Endometrial microvascular endothelial cells (primary cell): ENCODE measurements around the gene CSTB. TPM values are rescaled to one million over a fixed set of nuclear protein-coding genes. Genes with fewer than 3 reads are reported as not detected.
"Not testable (repeated sequence)": the region's sequence is repeated elsewhere in the genome, so short reads cannot be mapped to it uniquely, and the experiment has no call there.

Experiments
- in situ Hi-C: cut with HindIII; loops from 2 replicates; pipeline ENCODE4 v1.10.0; 2017; ENCODE audit warnings: low sequenced_read_pairs, low pct_unique_long_range_greater_than_20kb; ENCODE audit errors: inconsistent ontology term
- total RNA-seq: library from RNA; depleted of rRNA; stranded (reverse); fragments of >200 nt; gene quantifications from one replicate; pipeline ENCODE4 v1.2.3, GENCODE V29; 2015; ENCODE audit errors: inconsistent ontology term

The CSTB gene
- total RNA-seq, result 19.1 TPM

DNA sequence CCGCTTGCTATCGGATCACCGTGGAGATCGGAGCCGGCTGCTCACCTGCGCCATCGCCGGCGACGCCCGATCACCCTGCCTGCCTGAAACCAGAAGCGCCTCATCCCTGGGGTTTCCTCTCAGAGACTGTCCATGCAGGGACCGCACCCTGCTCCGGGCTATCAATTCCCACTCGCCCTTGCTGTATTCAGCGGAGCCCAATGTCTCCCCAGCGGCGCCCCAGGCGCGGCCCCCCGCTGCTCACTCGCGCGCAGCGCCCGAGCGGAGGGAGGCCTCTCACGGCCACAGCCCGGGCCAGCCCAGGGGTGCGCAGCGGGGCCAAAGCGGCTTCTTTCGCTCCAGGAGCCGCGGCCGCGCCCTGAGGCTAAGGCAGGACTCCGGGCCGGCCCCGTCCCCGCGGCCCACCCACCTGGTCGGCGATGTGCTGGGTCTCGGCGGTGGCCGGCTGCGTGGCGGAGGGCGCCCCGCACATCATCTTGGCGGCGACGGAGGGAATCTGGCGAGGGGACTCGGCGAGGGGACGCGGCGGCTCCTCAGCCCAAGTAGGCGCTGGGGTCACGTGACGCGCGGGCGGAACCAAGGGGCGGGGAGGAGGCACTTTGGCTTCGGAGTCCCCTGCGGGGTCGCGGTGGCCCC lies at the start of gene CSTB:
CSTB (minus strand) TSS at position 514 of the 636 bp plus-strand sequence; CDS start at position 475, 39 bp downstream.
- in situ Hi-C loops, result no loop called here

GRCh38 chr21:43825242-43825935 lies 49.3 kb upstream of the CSTB start:
- in situ Hi-C loops, result no loop called here

DNA sequence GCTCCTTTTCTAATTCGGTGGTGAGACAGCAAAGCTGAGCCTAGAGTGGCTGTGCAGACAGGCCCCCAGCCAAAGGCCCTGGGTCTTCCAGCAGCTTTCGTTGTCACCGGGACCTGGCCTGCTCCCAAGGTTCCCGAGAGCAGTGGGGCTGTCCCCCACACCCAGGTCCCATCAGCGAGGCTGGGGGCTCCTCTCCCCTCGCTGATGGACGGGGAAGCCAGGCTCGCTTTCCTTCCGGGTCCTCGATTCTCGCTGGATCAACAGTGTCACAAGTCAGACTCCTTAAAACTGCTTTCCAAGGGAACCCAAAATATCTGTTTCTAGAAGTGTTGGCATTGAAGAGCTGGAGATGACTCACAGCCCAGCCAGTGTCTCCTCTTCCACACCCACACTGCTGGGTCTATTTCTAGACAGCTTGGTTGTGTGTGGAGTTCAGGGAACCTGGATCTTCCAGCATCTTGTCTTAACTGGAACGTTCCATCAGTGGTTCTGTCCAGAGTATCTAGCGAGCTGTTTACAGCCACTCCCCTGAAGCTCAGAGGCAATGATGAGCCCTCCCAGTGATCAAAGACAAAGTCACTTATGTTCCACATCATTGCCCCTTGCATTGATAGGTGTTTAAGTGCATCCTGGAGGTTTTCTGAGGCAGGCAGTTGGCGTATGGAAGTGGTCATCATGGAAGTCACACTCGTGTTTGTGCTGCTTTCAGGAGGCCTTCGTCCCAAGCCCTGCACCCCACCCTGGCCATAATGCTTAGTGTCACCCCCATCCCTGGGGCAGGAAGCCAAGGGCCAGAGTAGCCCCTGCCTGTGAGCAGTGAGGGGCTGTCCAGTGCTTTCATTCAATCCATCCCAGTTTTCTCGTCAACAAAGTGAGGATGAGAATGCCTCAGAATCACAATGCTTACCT lies 48.5 kb upstream of the CSTB start:
- in situ Hi-C loops, result no loop called here

DNA sequence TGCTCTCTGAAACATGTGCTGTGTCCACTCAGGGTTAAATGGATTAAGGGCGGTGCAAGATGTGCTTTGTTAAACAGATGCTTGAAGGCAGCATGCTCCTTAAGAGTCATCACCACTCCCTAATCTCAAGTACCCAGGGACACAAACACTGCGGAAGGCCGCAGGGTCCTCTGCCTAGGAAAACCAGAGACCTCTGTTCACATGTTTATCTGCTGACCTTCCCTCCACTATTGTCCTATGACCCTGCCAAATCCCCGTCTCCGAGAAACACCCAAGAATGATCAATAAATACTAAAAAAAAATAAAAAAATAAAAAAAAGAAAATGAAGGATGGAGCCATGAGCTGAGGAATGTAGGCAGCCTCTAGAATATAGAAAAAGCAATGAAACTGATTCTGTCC lies 46.6 kb upstream of the CSTB start:
- in situ Hi-C loops, result not testable (repeated sequence)

DNA sequence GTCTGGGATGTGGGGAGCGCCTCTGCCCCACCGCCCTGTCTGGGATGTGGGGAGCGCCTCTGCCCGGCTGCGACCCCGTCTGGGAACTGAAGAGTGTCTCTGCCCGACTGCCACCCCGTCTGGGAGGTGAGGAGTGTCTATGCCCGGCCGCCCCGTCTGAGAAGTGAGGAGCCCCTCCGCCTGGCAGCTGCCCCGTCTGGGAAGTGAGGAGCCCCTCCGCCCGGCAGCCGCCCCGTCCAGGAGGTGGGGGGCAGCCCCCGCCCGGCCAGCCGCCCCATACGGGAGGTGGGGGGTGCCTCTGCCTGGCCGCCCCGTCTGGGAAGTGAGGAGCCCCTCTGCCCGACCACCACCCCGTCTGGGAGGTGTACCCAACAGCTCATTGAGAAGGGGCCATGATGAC lies 46.1 kb upstream of the CSTB start:
- in situ Hi-C loops, result not testable (repeated sequence)

DNA sequence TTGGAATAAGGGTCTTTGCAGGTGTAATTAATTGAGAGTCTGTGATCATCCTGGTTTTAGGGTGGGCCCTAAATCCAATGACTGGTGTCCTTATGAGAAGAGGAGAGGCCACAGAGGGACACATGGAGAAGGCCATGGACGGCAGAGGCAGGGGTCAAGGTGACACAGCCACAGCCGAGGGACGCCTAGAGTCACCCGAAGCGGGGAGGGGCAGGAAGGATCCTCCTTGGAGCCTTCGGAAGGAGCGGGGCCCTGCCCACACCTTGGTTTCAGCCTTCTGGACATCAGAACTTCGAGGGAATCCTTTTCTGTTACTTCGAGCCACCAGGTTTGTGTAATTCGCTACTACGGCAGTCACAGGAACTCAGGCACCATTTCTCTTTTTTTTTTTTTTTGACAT lies 44.4 kb upstream of the CSTB start:
- in situ Hi-C loops, result no loop called here

DNA sequence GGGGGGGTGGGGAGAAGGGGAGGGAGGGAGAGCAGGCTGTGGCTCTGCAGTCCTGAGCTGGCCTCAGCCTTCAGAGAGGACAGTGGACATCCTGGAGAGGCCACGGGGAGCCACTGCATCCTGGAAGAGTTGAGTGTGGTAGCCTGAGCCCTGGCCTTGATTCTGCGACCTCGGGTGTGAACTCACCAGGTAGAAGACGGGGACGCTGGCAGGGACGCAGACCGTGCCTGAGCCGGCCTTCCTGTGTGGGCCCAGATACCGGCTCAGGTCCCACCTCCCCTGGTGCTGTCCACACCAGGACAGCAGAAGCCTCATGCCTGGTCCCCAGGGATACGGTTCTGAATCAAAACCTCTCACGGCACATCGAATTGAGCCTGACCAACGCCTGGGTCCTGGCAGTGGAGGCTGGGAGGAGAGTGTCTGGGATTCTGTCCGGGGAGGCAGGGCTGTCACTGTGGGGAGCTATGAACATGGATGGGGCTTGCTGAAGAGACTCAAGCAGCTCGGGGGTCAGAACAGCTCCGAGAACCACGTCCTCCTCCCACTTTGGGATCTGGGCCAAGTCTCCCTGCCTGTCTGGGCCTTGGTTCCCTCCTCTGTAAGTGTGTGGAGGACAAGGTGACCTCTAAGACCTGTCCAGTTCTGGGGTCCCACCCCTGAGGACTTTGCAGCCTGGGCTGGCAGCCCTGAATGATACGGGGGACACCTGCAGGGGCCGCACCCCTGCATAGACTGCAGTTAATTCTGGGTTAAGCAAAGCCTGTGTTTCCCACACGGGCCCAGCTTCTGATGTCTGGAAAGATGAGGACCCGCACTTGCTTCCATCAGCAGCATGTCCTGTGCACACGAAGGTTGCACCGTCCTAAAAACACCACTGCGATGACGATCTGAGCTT lies 43.6 kb upstream of the CSTB start:
- in situ Hi-C loops, result no loop called here

GRCh38 chr21:43818685-43819084 lies 42.6 kb upstream of the CSTB start:
- in situ Hi-C loops, result no loop called here

DNA sequence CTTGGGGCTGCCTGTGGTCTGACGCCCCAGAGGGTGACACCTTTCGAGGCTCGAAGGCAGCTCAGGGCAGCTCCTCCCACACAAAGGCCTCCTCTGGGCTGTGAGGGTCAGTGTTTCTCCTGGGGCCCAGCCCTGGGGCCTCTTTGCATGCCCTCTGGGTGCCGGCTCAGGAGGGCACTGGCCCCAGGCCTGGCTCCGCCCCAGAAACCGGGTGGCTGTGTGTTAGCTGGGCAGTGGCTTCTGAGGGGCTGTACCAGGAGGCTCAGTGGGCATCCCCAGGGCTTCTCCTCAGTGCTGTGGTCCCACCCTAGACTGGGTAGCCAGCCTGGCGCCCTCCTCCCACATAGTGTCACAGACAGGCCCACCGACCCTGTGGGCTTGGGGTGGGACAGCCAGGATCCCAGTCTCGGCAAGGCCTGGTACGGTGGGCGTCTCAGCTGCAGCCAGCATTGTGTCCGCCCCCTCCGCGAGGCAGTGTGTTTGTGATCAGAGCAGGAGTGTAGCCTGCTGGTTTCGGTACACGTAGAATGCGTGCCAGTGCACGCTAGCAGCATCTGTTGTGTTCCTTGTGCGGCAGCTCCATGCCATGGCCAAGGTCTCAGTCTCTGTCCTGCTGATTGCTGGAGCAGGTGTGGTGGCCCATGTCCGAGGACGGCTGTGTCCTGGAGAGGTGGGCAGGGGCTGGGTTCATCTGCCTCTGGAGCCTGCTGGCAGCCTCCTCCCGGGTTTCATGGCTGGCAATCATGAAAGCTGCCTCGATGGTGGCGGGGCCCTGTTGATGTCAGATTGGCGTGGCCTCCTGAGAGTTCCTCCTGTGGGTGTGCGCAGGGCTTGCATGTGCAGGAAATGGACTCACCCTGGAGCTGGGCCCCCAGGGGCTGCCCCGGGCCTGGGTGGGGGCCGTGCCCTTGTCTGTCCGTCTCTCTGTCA lies 41.3 kb upstream of the CSTB start:
- in situ Hi-C loops, result no loop called here

DNA sequence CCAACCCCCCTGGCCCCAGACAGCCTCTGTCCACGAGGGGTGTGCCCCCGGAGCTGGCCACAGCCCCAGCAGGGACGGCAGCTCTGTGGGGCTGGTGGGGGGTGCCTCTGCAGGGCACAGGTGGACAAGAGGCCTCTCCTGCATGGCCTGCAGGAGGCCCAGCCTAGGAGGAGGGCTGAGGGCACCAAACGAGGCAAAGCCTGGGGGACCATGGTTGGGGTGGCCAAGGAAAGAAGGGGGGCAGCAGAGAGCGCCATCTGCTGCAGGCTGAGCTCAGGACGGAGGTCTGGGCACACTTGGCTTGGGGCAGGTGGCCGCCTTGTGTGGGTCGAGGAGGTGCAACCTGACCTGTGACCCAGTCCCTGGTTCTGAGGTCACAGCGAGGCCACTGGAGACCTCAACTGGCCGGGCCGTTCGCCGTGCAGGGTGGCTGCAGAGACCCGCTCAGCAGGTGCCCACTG lies 40.5 kb upstream of the CSTB start:
- in situ Hi-C loops, result no loop called here

DNA sequence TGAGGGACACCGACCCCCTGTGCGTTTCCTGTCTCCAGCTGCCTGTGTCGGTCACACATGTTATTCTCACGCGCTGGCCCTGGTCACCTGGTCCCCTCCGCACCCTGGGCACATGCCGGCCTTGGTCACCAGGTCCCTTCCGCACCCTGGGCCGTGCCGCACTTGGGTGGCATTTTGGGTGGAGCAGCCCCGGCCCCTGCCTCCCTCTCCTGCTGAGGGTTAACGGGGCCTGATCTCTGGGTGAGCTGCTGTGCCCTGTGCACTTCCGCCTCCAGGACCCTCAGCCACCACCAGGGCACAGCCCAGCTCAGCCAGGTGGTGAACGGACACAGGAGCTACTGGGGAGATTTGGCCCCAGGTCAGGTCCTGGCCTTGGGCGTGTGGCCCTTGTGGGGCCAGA lies 39.9 kb upstream of the CSTB start:
- in situ Hi-C loops, result no loop called here

- in situ Hi-C loops, result no loop called here
Measured at GRCh38 chr21:43815107-43815613, 39.1 kb upstream of the CSTB start.

GRCh38 chr21:43814215-43815106 lies 38.4 kb upstream of the CSTB start:
- in situ Hi-C loops, result no loop called here

GRCh38 chr21:43813656-43813980 lies 37.5 kb upstream of the CSTB start:
- in situ Hi-C loops, result no loop called here

GRCh38 chr21:43812957-43813655 lies 37.0 kb upstream of the CSTB start:
- in situ Hi-C loops, result no loop called here

DNA sequence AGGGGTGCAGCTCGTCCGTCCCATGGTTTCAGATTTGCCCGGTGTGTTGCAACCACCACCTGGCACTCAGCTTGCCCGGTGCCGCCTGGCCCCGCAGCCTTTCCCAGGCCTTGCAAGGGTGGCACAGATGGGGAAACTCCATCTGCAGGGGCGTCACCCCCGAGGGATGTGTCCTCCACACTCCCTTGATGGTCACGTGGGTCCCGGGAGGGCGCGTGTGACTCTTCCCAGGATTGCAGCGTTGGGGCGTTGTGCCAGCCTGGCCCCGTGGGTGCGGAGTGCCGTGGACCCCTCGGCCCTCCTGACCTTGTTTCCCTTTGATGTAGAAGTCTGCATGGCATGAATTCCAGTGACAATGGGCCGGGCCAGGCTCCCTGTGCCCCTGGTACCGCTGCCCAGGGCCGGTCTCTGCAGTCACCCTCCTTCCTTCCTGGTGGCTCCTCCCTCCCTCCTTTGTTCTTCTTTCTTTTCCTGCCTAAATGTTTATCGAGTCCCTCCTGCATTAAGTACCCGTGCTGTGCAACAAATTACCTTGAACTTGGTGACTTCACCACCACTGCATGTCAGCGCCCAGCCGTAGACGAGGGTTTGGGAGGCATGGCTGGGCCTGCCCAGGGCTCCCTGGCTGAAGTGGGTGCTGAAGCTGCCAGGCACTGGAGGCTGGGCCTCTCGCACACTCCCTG lies 36.2 kb upstream of the CSTB start:
- in situ Hi-C loops, result no loop called here
